ENCODE data around the gene STX2.

- TF ChIP-seq EZH2 (IDR thresholded peaks at IDR 0.05; ENCODE audit: low read length, missing control alignments) (no peak), CTCF (conservative IDR thresholded peaks at IDR 0.05 in 1 of 2, IDR thresholded peaks at IDR 0.05 in 1 of 2; ENCODE audit: low read depth in 1 of 2, low read length in 2 of 2) (no peak)
Measured at GRCh38 chr12:130766470-130766869, 72.6 kb downstream of the STX2 start.
